ENCODE measurements around the gene CCL2. TPM values are rescaled to one million over a fixed set of nuclear protein-coding genes. Genes with fewer than 3 reads are reported as not detected.

The CCL2 gene
- total RNA-seq, 1 experiment from 2014 or later, result 1.4 TPM

DNA sequence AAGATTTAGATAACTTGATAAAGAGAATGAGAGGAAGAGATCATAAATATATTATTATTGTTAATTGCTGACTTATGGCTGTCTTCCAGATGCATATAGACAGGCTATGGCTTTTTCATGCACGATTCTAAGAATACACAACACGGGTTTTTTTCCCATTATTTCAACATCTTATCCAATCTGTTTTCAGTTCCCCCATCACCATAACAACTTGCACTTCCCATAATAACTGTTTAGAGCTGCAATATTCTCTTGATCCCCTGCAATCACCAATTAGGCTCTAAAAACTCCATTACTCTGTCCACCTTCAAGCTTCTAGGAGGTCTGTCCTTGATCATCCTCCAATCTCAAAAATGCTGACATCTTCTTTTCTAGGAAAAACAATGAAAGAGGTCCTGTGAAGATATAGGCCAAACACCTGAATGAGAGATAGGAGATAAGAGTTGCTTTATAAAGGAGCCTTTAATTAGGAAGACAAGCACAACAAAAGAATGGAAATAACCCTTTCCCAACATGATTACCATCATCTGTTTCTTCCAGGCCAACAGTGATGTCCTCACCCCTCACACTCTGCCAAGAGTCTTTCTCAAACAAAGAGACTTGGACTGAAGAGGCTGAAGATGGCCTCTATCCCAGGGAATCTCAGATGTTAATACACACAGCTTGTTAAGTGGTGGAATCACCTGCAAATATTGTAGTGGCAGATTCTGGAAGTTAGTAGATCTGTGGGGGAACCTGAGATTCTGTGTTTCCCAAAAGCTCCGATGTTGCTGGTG lies 32.2 kb upstream of the CCL2 start:
- H2BK5ac ChIP-seq (ENCODE audit: insufficient read length, low read length), result no peak overlapping the region
- H4K8ac ChIP-seq (replicated peaks; ENCODE audit: insufficient read length, low read depth, low read length), result no peak overlapping the region
- no peak overlapping the region for H4K5ac ChIP-seq (ENCODE audit: insufficient read length, low read depth, low read length)
- H3T11ph ChIP-seq (ENCODE audit: low read length), result no peak overlapping the region
- no peak overlapping the region for H3K27ac ChIP-seq (ENCODE audit: insufficient read length, low read depth, low read length)
- no peak overlapping the region for H3K18ac ChIP-seq (ENCODE audit: insufficient read length, low read depth, low read length)
- H2BK20ac ChIP-seq (ENCODE audit: low read depth, low read length, poor library complexity, severe bottlenecking), result no peak overlapping the region
- no peaks in the 10 kb centered on the region for H3K27me3 ChIP-seq (ENCODE audit: insufficient read depth, low read length)
- DNase-seq, result no peak
- no peak overlapping the region for H2BK120ac ChIP-seq (ENCODE audit: low read depth, low read length, poor library complexity, severe bottlenecking)
- H3K79me2 ChIP-seq (ENCODE audit: insufficient read depth, low read length), result no peaks in the 10 kb centered on the region
- no peaks in the 10 kb centered on the region for H4K20me1 ChIP-seq (ENCODE audit: control insufficient read depth, insufficient read depth, insufficient read length)
- Mint-ChIP-seq H3K27ac (no peak overlapping the region), H3K9me3 (peaks cover 0 to 4% of the 10 kb centered on the region in 2 experiments; a peak in 2 of 5 replicates), H3K4me1 (peaks cover 4 to 6% of the 10 kb centered on the region in 2 experiments), H3K36me3 (ENCODE audit: insufficient read depth in 1 of 3, low read depth in 3 of 3) (no peaks in the 10 kb centered on the region; a peak in 1 of 7 replicates), H3K27me3 (ENCODE audit: low read depth) (peaks cover 5% of the 10 kb centered on the region), H3K4me3 (no peak overlapping the region)
- no peak overlapping the region for H4K91ac ChIP-seq (ENCODE audit: insufficient read length, low read depth, low read length)
- no peak overlapping the region for H2AFZ ChIP-seq (ENCODE audit: low read length)
- no peak overlapping the region for H2BK15ac ChIP-seq (ENCODE audit: low read depth, low read length)
- H3K79me1 ChIP-seq (ENCODE audit: insufficient read depth, low read depth, low read length, poor library complexity, severe bottlenecking), result no peaks in the 10 kb centered on the region
- TF ChIP-seq CTCF (conservative IDR thresholded peaks at IDR 0.05), result no peak
- no peak overlapping the region for H3K4me2 ChIP-seq (ENCODE audit: insufficient read depth, insufficient read length, low read length)
- H3K9me3 ChIP-seq (ENCODE audit: control insufficient read depth, low read depth, low read length), result no peaks in the 10 kb centered on the region
- H3K4ac ChIP-seq (ENCODE audit: low read depth, low read length), result no peak overlapping the region
- WGBS (ENCODE audit: extremely low coverage, insufficient read length, low lambda C conversion rate), result no CpG with 5 or more reads among the region's 3 CpGs
- H3K23ac ChIP-seq (ENCODE audit: insufficient read length, low read depth, low read length), result no peak overlapping the region
- no peak overlapping the region for H2AK5ac ChIP-seq (ENCODE audit: insufficient read length, low read length)
- H3K23me2 ChIP-seq (ENCODE audit: insufficient read length, low read depth, low read length, poor library complexity, severe bottlenecking), result no peaks in the 10 kb centered on the region
- H2BK12ac ChIP-seq (ENCODE audit: insufficient read length, low read depth, low read length), result no peak overlapping the region
- no peaks in the 10 kb centered on the region; the same call in 1 of the 2 replicates for H3K4me1 ChIP-seq (ENCODE audit: insufficient read depth, low read length)
- H3K9ac ChIP-seq (ENCODE audit: extremely low read depth, insufficient read length, low read length), result no peak overlapping the region
- H3K56ac ChIP-seq (ENCODE audit: insufficient read length, low read depth, low read length), result no peak overlapping the region
- H3K14ac ChIP-seq (ENCODE audit: insufficient read depth, low read length), result no peak overlapping the region
